ENCODE results near the gene CLASP1. TPM values are rescaled to one million over a fixed set of nuclear protein-coding genes. Genes with fewer than 3 reads are reported as not detected.
"Not testable (repeated sequence)": the region's sequence is repeated elsewhere in the genome, so short reads cannot be mapped to it uniquely, and the experiment has no call there.

Gene CLASP1
- total RNA-seq, 2 experiments from 2014 or later, result 33.8 to 72.4 TPM

DNA sequence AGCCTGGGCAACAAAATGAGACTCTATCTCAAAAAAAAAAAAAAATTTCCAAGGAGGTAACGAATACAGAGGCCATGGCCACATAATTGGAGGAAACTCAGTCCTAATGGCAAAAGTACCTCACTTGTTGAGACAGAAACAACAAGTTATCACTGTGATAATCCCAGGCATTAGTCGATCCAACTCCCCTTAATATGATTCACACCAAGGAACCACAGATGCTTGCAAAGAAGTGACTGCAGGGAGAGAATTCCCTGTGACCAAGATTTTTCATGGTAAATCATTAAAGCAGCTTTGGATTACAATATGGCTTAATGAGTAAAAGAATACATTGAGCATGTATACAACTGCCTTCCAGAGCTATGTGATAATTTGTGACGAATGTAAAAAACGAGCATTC lies 199.0 kb downstream of the CLASP1 start:
- Histone ChIP-seq H3K4me3 (ENCODE audit: low read depth, low read length, poor library complexity, severe bottlenecking) (no peak overlapping the region), H3K27ac (ENCODE audit: low read depth, low read length, poor library complexity, severe bottlenecking) (no peak overlapping the region), H2AFZ (ENCODE audit: low read length) (no peak overlapping the region), H3K79me2 (ENCODE audit: insufficient read depth, low read depth, low read length) (no peaks in the 10 kb centered on the region), H3K9me2 (ENCODE audit: insufficient read depth, low read length) (no peaks in the 10 kb centered on the region), H3K36me3 (ENCODE audit: insufficient read depth, low read length) (peaks cover 79% of the 10 kb centered on the region), H3K4me1 (ENCODE audit: insufficient read depth, low read length, poor library complexity, severe bottlenecking) (no peaks in the 10 kb centered on the region), H3K4me2 (ENCODE audit: low read length) (no peak overlapping the region), H4K20me1 (ENCODE audit: insufficient read depth, low read length) (no peaks in the 10 kb centered on the region), H3K9me3 (ENCODE audit: low read length) (no peaks in the 10 kb centered on the region)
- ChIA-PET POLR2A (interaction anchor here (0.5 to 1.4 kb wide), 5 partner anchors 20 to 322 kb away, joined by 3 to 5 read pairs (median 3); no protein-coding TSS in a partner anchor), CTCF (ENCODE audit: unreplicated experiment) (no interaction called here)
- TF ChIP-seq EZH2phosphoT487 (IDR thresholded peaks at IDR 0.05; ENCODE audit: borderline replicate concordance, low read depth, low read length) (no peak), CTCF (conservative IDR thresholded peaks at IDR 0.05; ENCODE audit: low read length) (no peak)
- DNase-seq (ENCODE audit: low spot score), result no peak
- BruUV-seq (replicated peaks), result no TSS peak
- intact Hi-C loops (cut with micrococcal nuclease; ENCODE audit: unreplicated experiment), result no loop called here

DNA sequence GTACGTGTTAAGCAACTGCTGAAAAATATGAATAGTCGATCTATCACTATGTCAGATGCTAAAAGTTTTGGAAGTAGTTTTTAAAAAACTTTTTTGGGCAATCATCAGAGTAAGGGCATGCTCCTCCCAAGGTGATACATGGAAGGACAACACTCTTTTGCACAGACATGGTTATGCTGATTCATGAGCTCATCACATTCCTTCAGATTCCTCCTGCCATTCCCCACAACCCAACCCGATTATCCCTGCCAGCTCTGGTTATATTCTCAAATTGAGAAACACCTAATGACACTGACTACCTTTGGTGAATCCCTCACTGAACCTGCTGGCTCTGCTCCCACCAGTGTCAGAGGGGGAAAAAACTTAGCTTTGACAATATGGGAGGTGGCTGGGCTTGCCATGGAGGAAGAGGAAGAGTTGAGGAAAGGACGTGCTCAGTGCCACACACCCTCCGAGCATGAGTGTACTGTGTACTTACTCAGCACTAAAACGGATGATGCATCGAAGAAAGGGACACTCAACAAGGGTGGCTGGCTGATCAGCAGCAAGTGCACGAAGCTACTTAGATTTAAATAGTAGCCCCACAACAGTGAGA lies 202.5 kb downstream of the CLASP1 start:
- Histone ChIP-seq H3K4me1 (ENCODE audit: insufficient read depth, low read length, poor library complexity, severe bottlenecking) (no peaks in the 10 kb centered on the region), H3K79me2 (ENCODE audit: insufficient read depth, low read depth, low read length) (no peaks in the 10 kb centered on the region), H3K4me3 (ENCODE audit: low read depth, low read length, poor library complexity, severe bottlenecking) (no peak overlapping the region), H3K9me2 (ENCODE audit: insufficient read depth, low read length) (no peaks in the 10 kb centered on the region), H3K27ac (ENCODE audit: low read depth, low read length, poor library complexity, severe bottlenecking) (no peak overlapping the region), H3K9me3 (ENCODE audit: low read length) (no peaks in the 10 kb centered on the region), H3K4me2 (ENCODE audit: low read length) (no peak overlapping the region), H4K20me1 (ENCODE audit: insufficient read depth, low read length) (no peaks in the 10 kb centered on the region), H3K36me3 (ENCODE audit: insufficient read depth, low read length) (peaks cover 69% of the 10 kb centered on the region), H2AFZ (ENCODE audit: low read length) (no peak overlapping the region)
- CTCF ChIA-PET (ENCODE audit: unreplicated experiment), result no interaction called here
- intact Hi-C loops (cut with micrococcal nuclease; ENCODE audit: unreplicated experiment), result no loop called here
- BruUV-seq (replicated peaks), result no TSS peak
- DNase-seq (ENCODE audit: low spot score), result no peak
- POLR2A ChIA-PET, result interaction anchor here (0.8 to 1.0 kb wide), 3 partner anchors 17 to 101 kb away, joined by 3 read pairs; no protein-coding TSS in a partner anchor
- TF ChIP-seq CTCF (conservative IDR thresholded peaks at IDR 0.05; ENCODE audit: low read length) (no peak), EZH2phosphoT487 (IDR thresholded peaks at IDR 0.05; ENCODE audit: borderline replicate concordance, low read depth, low read length) (no peak)

GRCh38 chr2:121442889-121443288 lies 206.4 kb downstream of the CLASP1 start:
- intact Hi-C loops (cut with micrococcal nuclease; ENCODE audit: unreplicated experiment), result no loop called here
- H3K79me2 ChIP-seq (ENCODE audit: insufficient read depth, low read depth, low read length), result no peaks in the 10 kb centered on the region
- H3K4me2 ChIP-seq (ENCODE audit: low read length), result no peak overlapping the region
- no peaks in the 10 kb centered on the region for H4K20me1 ChIP-seq (ENCODE audit: insufficient read depth, low read length)
- BruUV-seq (replicated peaks), result no TSS peak
- peaks cover 48% of the 10 kb centered on the region for H3K36me3 ChIP-seq (ENCODE audit: insufficient read depth, low read length)
- TF ChIP-seq EZH2phosphoT487 (IDR thresholded peaks at IDR 0.05; ENCODE audit: borderline replicate concordance, low read depth, low read length), result no peak
- TF ChIP-seq CTCF (conservative IDR thresholded peaks at IDR 0.05; ENCODE audit: low read length), result no peak
- ChIA-PET CTCF (ENCODE audit: unreplicated experiment) (no interaction called here), POLR2A (interaction anchor here (0.6 to 3.3 kb wide), 4 partner anchors 12 to 1099 kb away, joined by 3 to 9 read pairs (median 3); no protein-coding TSS in a partner anchor)
- H2AFZ ChIP-seq (ENCODE audit: low read length), result no peak overlapping the region
- no peak overlapping the region for H3K27ac ChIP-seq (ENCODE audit: low read depth, low read length, poor library complexity, severe bottlenecking)
- DNase-seq (ENCODE audit: low spot score), result no peak
- H3K4me3 ChIP-seq (ENCODE audit: low read depth, low read length, poor library complexity, severe bottlenecking), result no peak overlapping the region
- H3K9me3 ChIP-seq (ENCODE audit: low read length), result no peaks in the 10 kb centered on the region
- no peaks in the 10 kb centered on the region for H3K4me1 ChIP-seq (ENCODE audit: insufficient read depth, low read length, poor library complexity, severe bottlenecking)
- H3K9me2 ChIP-seq (ENCODE audit: insufficient read depth, low read length), result no peaks in the 10 kb centered on the region

DNA sequence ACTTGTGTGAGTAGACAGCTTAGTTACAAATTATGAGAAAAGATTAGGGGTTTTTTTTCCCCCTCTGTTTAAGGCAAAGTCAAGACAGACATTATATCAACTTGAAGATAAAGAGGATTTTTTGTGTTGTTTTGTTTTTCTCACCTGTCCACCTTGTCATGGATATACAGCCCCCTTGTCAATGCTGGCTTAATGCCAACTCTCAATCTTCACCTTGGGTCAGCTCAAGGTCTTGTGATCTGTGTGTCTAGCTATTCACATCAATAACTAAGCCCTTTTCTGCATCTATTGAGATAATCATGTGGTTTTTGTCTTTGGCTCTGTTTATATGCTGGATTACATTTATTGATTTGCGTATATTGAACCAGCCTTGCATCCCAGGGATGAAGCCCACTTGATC lies 211.0 kb downstream of the CLASP1 start:
- H3K4me1 ChIP-seq (ENCODE audit: insufficient read depth, low read length, poor library complexity, severe bottlenecking); intact Hi-C loops (cut with micrococcal nuclease; ENCODE audit: unreplicated experiment); H3K79me2 ChIP-seq (ENCODE audit: insufficient read depth, low read depth, low read length); BruUV-seq (replicated peaks); H3K4me2 ChIP-seq (ENCODE audit: low read length); H3K9me3 ChIP-seq (ENCODE audit: low read length); H3K4me3 ChIP-seq (ENCODE audit: low read depth, low read length, poor library complexity, severe bottlenecking); H3K9me2 ChIP-seq (ENCODE audit: insufficient read depth, low read length); CTCF ChIA-PET (ENCODE audit: unreplicated experiment); DNase-seq (ENCODE audit: low spot score); H3K27ac ChIP-seq (ENCODE audit: low read depth, low read length, poor library complexity, severe bottlenecking); H2AFZ ChIP-seq (ENCODE audit: low read length); H4K20me1 ChIP-seq (ENCODE audit: insufficient read depth, low read length): not testable (repeated sequence)
- POLR2A ChIA-PET, result interaction anchor here (0.8 to 1.1 kb wide), 3 partner anchors 11 to 317 kb away, joined by 3 read pairs; partner anchors contain the start of gene TSN
- H3K36me3 ChIP-seq (ENCODE audit: insufficient read depth, low read length), result peaks cover 19% of the 10 kb centered on the region
